ENCODE results near the gene MCHR2. TPM values are rescaled to one million over a fixed set of nuclear protein-coding genes. Genes with fewer than 3 reads are reported as not detected.

Gene MCHR2
- total and polyA plus RNA-seq, 2 of the 13 experiments (the other 11 are each of a cell fraction or from before 2014, with no cell fraction given), result not detected

- H3K9me3 ChIP-seq (ENCODE audit: low read length), result no peaks in the 10 kb centered on the region
- no peaks in the 10 kb centered on the region for H3K36me3 ChIP-seq (replicated peaks in 1 of 2; ENCODE audit: control insufficient read depth in 1 of 2, insufficient read depth in 2 of 2, low read length in 2 of 2)
- H2AFZ ChIP-seq (ENCODE audit: low read length), result no peak overlapping the region
- intact Hi-C loops (cut with micrococcal nuclease; ENCODE audit: unreplicated experiment) (no loop called here), in situ Hi-C loops (cut with HindIII; ENCODE audit: extremely low pct_ligation_motif_present, low pct_unique_long_range_greater_than_20kb) (no loop called here)
- no peak for DNase-seq (ENCODE audit: low spot score)
- POLR2A ChIA-PET, result no interaction called here
- ATAC-seq, result no peak
- WGBS (ENCODE audit: low lambda C conversion rate), result 26% methylated on average over 2 of the region's 4 CpGs
- TF ChIP-seq HDAC2 (CRISPR knock-in tag; IDR thresholded peaks at IDR 0.05) (no peak), MAFK (conservative IDR thresholded peaks at IDR 0.05 in 1 of 2, IDR thresholded peaks at IDR 0.05 in 1 of 2; ENCODE audit: low read length in 2 of 2) (peak; percentile 69 to 92), MAFF (IDR thresholded peaks at IDR 0.05; ENCODE audit: low read depth, low read length) (peak; percentile 87)
- no peak overlapping the region for H3K27ac ChIP-seq (ENCODE audit: extremely low read length, insufficient read depth, low read length)
- H3K4me1 ChIP-seq (ENCODE audit: insufficient read depth, low read length), result no peaks in the 10 kb centered on the region
- BruUV-seq (replicated peaks), result no TSS peak
- H3K4me3 ChIP-seq (replicated peaks in 1 of 3; ENCODE audit: insufficient read depth in 1 of 3, low read depth in 2 of 3, low read length in 3 of 3), result no peak overlapping the region
- CTCF ChIA-PET (ENCODE audit: low intra/inter-chr PET ratio, low total read pairs), result no interaction called here
- no peak overlapping the region for H3K9ac ChIP-seq (ENCODE audit: insufficient read depth, low read depth, low read length)
- peaks cover 0 to 2% of the 10 kb centered on the region in 2 experiments; a peak in 2 of 5 replicates for H3K27me3 ChIP-seq (ENCODE audit: control insufficient read depth in 1 of 2, insufficient read depth in 2 of 2, low read length in 2 of 2)
- H3K79me2 ChIP-seq (ENCODE audit: insufficient read depth, low read length), result no peaks in the 10 kb centered on the region
- H4K20me1 ChIP-seq (ENCODE audit: insufficient read depth, low read length), result no peaks in the 10 kb centered on the region
- no peak overlapping the region for H3K4me2 ChIP-seq (ENCODE audit: low read depth, low read length)
- no peak for FAIRE-seq
Observed at GRCh38 chr6:99875068-99875467, 119.0 kb downstream of the MCHR2 start.

DNA sequence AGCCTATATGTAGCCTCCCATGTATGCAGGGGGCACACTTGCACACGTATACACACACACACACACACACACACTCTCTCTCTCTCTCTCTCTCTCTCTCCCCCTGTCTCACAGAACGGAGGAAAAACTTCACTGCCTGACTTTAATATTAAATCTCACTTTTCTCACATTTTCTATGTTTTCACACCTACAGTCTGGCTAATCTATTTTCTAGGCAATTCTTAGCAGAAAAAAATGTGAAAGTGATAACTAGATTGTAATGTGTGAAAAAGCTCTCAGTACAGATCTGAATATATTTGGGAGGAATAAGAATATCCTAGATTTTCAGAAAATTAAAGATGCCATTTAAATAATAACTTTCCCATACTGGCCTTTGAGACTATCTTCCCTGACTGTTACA, 120.9 kb downstream of the MCHR2 start:
- no TSS peak for BruUV-seq (replicated peaks)
- no peak for FAIRE-seq
- Histone ChIP-seq H3K9me3 (ENCODE audit: low read length) (no peaks in the 10 kb centered on the region), H3K27ac (ENCODE audit: extremely low read length, insufficient read depth, low read length) (no peak overlapping the region), H4K20me1 (ENCODE audit: insufficient read depth, low read length) (no peaks in the 10 kb centered on the region), H3K27me3 (ENCODE audit: control insufficient read depth in 1 of 2, insufficient read depth in 2 of 2, low read length in 2 of 2) (peaks cover 0 to 18% of the 10 kb centered on the region in 2 experiments; a peak in 3 of 5 replicates), H3K4me2 (ENCODE audit: low read depth, low read length) (no peak overlapping the region), H3K4me3 (replicated peaks in 1 of 3; ENCODE audit: insufficient read depth in 1 of 3, low read depth in 2 of 3, low read length in 3 of 3) (no peak overlapping the region), H2AFZ (ENCODE audit: low read length) (no peak overlapping the region), H3K9ac (ENCODE audit: insufficient read depth, low read depth, low read length) (no peak overlapping the region), H3K4me1 (ENCODE audit: insufficient read depth, low read length) (no peaks in the 10 kb centered on the region), H3K36me3 (replicated peaks in 1 of 2; ENCODE audit: control insufficient read depth in 1 of 2, insufficient read depth in 2 of 2, low read length in 2 of 2) (no peaks in the 10 kb centered on the region), H3K79me2 (ENCODE audit: insufficient read depth, low read length) (no peaks in the 10 kb centered on the region)
- CTCF ChIA-PET (ENCODE audit: low intra/inter-chr PET ratio, low total read pairs), result no interaction called here
- intact Hi-C loops (cut with micrococcal nuclease; ENCODE audit: unreplicated experiment) (no loop called here), in situ Hi-C loops (cut with HindIII; ENCODE audit: extremely low pct_ligation_motif_present, low pct_unique_long_range_greater_than_20kb) (no loop called here)
- no peak for DNase-seq (ENCODE audit: low spot score)
- no peak for ATAC-seq
- POLR2A ChIA-PET, result no interaction called here
- WGBS (ENCODE audit: low lambda C conversion rate), result 2% methylated on average over 2 of the region's 2 CpGs
- TF ChIP-seq SP140L (CRISPR knock-in tag; IDR thresholded peaks at IDR 0.05; ENCODE audit: borderline replicate concordance) (no peak), MBNL3 (CRISPR knock-in tag; conservative IDR thresholded peaks at IDR 0.05) (no peak), DNMT1 (CRISPR knock-in tag; IDR thresholded peaks at IDR 0.05) (no peak), NCOA2 (CRISPR knock-in tag; IDR thresholded peaks at IDR 0.05) (no peak), TGIF2 (CRISPR knock-in tag; IDR thresholded peaks at IDR 0.05) (no peak), CC2D1A (CRISPR knock-in tag; IDR thresholded peaks at IDR 0.05) (no peak), ZNF501 (CRISPR knock-in tag; IDR thresholded peaks at IDR 0.05) (no peak), KLF13 (CRISPR knock-in tag; IDR thresholded peaks at IDR 0.05) (no peak), CBX2 (IDR thresholded peaks at IDR 0.05; ENCODE audit: low read depth, low read length) (no peak), CBX2 (CRISPR knock-in tag; IDR thresholded peaks at IDR 0.05; ENCODE audit: low read depth) (no peak), ZNF720 (CRISPR knock-in tag; IDR thresholded peaks at IDR 0.05) (no peak), ZNF317 (CRISPR knock-in tag; IDR thresholded peaks at IDR 0.05) (no peak), SNAI1 (CRISPR knock-in tag; IDR thresholded peaks at IDR 0.05; ENCODE audit: borderline replicate concordance) (no peak), ZNF674 (CRISPR knock-in tag; IDR thresholded peaks at IDR 0.05; ENCODE audit: low read depth) (no peak)
- TF ChIP-seq, protein P1, sequence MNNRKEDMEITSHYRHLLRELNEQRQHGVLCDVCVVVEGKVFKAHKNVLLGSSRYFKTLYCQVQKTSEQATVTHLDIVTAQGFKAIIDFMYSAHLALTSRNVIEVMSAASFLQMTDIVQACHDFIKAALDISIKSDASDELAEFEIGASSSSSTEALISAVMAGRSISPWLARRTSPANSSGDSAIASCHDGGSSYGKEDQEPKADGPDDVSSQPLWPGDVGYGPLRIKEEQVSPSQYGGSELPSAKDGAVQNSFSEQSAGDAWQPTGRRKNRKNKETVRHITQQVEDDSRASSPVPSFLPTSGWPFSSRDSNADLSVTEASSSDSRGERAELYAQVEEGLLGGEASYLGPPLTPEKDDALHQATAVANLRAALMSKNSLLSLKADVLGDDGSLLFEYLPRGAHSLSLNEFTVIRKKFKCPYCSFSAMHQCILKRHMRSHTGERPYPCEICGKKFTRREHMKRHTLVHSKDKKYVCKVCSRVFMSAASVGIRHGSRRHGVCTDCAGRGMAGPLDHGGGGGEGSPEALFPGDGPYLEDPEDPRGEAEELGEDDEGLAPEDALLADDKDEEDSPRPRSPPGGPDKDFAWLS (CRISPR knock-in tag; IDR thresholded peaks at IDR 0.05; ENCODE audit: borderline replicate concordance), result no peak
- TF ChIP-seq, protein P2, sequence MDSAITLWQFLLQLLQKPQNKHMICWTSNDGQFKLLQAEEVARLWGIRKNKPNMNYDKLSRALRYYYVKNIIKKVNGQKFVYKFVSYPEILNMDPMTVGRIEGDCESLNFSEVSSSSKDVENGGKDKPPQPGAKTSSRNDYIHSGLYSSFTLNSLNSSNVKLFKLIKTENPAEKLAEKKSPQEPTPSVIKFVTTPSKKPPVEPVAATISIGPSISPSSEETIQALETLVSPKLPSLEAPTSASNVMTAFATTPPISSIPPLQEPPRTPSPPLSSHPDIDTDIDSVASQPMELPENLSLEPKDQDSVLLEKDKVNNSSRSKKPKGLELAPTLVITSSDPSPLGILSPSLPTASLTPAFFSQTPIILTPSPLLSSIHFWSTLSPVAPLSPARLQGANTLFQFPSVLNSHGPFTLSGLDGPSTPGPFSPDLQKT (CRISPR knock-in tag; IDR thresholded peaks at IDR 0.05; ENCODE audit: borderline replicate concordance), result no peak
